Prostate gland (tissue), 2 donors: Measurements from ENCODE around the gene BOLA2.
"Not testable (repeated sequence)": the region's sequence is repeated elsewhere in the genome, so short reads cannot be mapped to it uniquely, and the experiment has no call there.

Experiments
- CTCF ChIP-seq, 4 experiments: fragments of 200-600 bp in 2 of 4; fragments of 450-650 bp in 2 of 4; sonication (generic) in 2 of 4; IDR thresholded peaks; 1 replicate in 3 of 4; 2 replicates in 1 of 4; pipeline ENCODE4 v1.5.1; 2016 to 2019; ENCODE audit warnings: antibody characterized with exemption in 4 of 4, mild to moderate bottlenecking in 2 of 4, moderate library complexity in 2 of 4
- POLR2A ChIP-seq: fragments of 450-650 bp; IDR thresholded peaks from one replicate; pipeline ENCODE4 v1.6.1; 2016; ENCODE audit warnings: antibody characterized with exemption, mild to moderate bottlenecking
- POLR2AphosphoS5 ChIP-seq: sonication (generic); formaldehyde crosslinking; IDR thresholded peaks from one replicate; pipeline ENCODE4 v1.6.1; 2017; ENCODE audit warnings: antibody characterized with exemption

- TF ChIP-seq CTCF (IDR thresholded peaks at IDR 0.05); POLR2A; POLR2AphosphoS5: not testable (repeated sequence)
These were observed 12.8 kb upstream of the BOLA2 start for GRCh38 chr16:29466904-29467303.
